SK-N-SH treated with all-trans-retinoic acid at 6 μM for 48 hours (cell line): ENCODE measurements around the gene COBL.

ENCODE experiments used
- ATAC-seq: fragments of 200-7000 bp; cut with Tn5 transposase; 3 replicates; pipeline ENCODE4 v1.9.1; 2020; ENCODE audit warnings: mild to moderate bottlenecking, moderate library complexity
- ARNTL ChIP-seq: fragments of 450-650 bp; formaldehyde crosslinking; IDR thresholded peaks from 2 replicates; pipeline ENCODE4 v1.5.0; 2020; ENCODE audit warnings: low read depth, mild to moderate bottlenecking, moderate library complexity, borderline replicate concordance
- BACH2 ChIP-seq: fragments of 250-450 bp; sonication (Bioruptor Pico); IDR thresholded peaks from 2 replicates; pipeline ENCODE4 v1.9.0; 2021; ENCODE audit warnings: mild to moderate bottlenecking, borderline replicate concordance
- CSDC2 ChIP-seq: fragments of 250-450 bp; sonication (Bioruptor Pico); IDR thresholded peaks from 2 replicates; pipeline ENCODE4 v1.5.0; 2020; ENCODE audit warnings: mild to moderate bottlenecking, moderate library complexity
- ESRRG ChIP-seq: fragments of 250-450 bp; sonication (Bioruptor Pico); IDR thresholded peaks from 2 replicates; pipeline ENCODE4 v1.6.1; 2021; ENCODE audit warnings: mild to moderate bottlenecking
- GLIS3 ChIP-seq: fragments of 250-450 bp; sonication (Bioruptor Pico); IDR thresholded peaks from 2 replicates; pipeline ENCODE4 v1.5.0; 2020; ENCODE audit warnings: mild to moderate bottlenecking, moderate library complexity
- ISL1 ChIP-seq: fragments of 250-450 bp; sonication (Bioruptor Pico); IDR thresholded peaks from 2 replicates; pipeline ENCODE4 v2.1.2; 2022; ENCODE audit warnings: mild to moderate bottlenecking, moderate library complexity
- OSR1 ChIP-seq: fragments of 250-450 bp; sonication (Bioruptor Pico); IDR thresholded peaks from 2 replicates; pipeline ENCODE4 v1.8.0; 2022; ENCODE audit warnings: moderate library complexity, mild to moderate bottlenecking, inconsistent platforms
- PATZ1 ChIP-seq: fragments of 250-450 bp; sonication (Bioruptor Pico); IDR thresholded peaks from 2 replicates; pipeline ENCODE4 v1.8.0; 2020; ENCODE audit warnings: mild to moderate bottlenecking, moderate library complexity, borderline replicate concordance
- PPARA ChIP-seq: fragments of 250-450 bp; sonication (Bioruptor Pico); IDR thresholded peaks from 2 replicates; pipeline ENCODE4 v1.5.0; 2020; ENCODE audit warnings: mild to moderate bottlenecking, borderline replicate concordance
- RARB ChIP-seq: fragments of 250-450 bp; sonication (Bioruptor Pico); IDR thresholded peaks from 2 replicates; pipeline ENCODE4 v1.8.0; 2021; ENCODE audit warnings: mild to moderate bottlenecking, moderate library complexity
- SNAI2 ChIP-seq: fragments of 250-450 bp; sonication (Bioruptor Pico); IDR thresholded peaks from 2 replicates; pipeline ENCODE4 v1.5.0; 2020; ENCODE audit warnings: mild to moderate bottlenecking, moderate library complexity
- TCF4 ChIP-seq: fragments of 250-450 bp; sonication (Bioruptor Pico); IDR thresholded peaks from 2 replicates; pipeline ENCODE4 v1.8.0; 2021; ENCODE audit warnings: mild to moderate bottlenecking, moderate library complexity, borderline replicate concordance
- TOX ChIP-seq: fragments of 250-450 bp; sonication (Bioruptor Pico); IDR thresholded peaks from 2 replicates; pipeline ENCODE4 v1.8.0; 2021; ENCODE audit warnings: mild to moderate bottlenecking, moderate library complexity, borderline replicate concordance
- ZC3H10 ChIP-seq: fragments of 250-450 bp; sonication (Bioruptor Pico); IDR thresholded peaks from 2 replicates; pipeline ENCODE4 v1.5.1; 2021; ENCODE audit warnings: mild to moderate bottlenecking, moderate library complexity
- ZFP3 ChIP-seq: fragments of 250-450 bp; sonication (Bioruptor Pico); IDR thresholded peaks from 2 replicates; pipeline ENCODE4 v1.5.0; 2020; ENCODE audit warnings: mild to moderate bottlenecking, moderate library complexity
- ZFP30 ChIP-seq: fragments of 450-650 bp; formaldehyde crosslinking; IDR thresholded peaks from 2 replicates; pipeline ENCODE4 v1.5.0; 2022; ENCODE audit warnings: mild to moderate bottlenecking, moderate library complexity
- ZNF565 ChIP-seq: fragments of 450-650 bp; formaldehyde crosslinking; conservative IDR thresholded peaks from 2 replicates; pipeline ENCODE4 v1.5.0; 2020; ENCODE audit warnings: low read depth, mild to moderate bottlenecking, moderate library complexity
- ZNF70 ChIP-seq: fragments of 450-650 bp; formaldehyde crosslinking; IDR thresholded peaks from 2 replicates; pipeline ENCODE4 v1.5.0; 2020; ENCODE audit warnings: mild to moderate bottlenecking, moderate library complexity
- ZNF8 ChIP-seq: fragments of 450-650 bp; formaldehyde crosslinking; IDR thresholded peaks from 2 replicates; pipeline ENCODE4 v1.5.0; 2020; ENCODE audit warnings: mild to moderate bottlenecking, moderate library complexity
- TF ChIP-seq, protein P1 (sequence below): fragments of 250-450 bp; sonication (Bioruptor Pico); IDR thresholded peaks from 2 replicates; pipeline ENCODE4 v1.5.1; 2020; ENCODE audit warnings: low read depth, mild to moderate bottlenecking, moderate library complexity
- TF ChIP-seq, protein P2 (sequence below): fragments of 250-450 bp; sonication (Bioruptor Pico); IDR thresholded peaks from 2 replicates; pipeline ENCODE4 v1.5.1; 2021; ENCODE audit warnings: mild to moderate bottlenecking, moderate library complexity
- TF ChIP-seq, protein P3 (sequence below): fragments of 250-450 bp; sonication (Bioruptor Pico); IDR thresholded peaks from 2 replicates; pipeline ENCODE4 v1.5.0; 2020; ENCODE audit warnings: mild to moderate bottlenecking, moderate library complexity

Gene COBL

GRCh38 chr7:51243631-51244030, 73.0 kb downstream of the COBL start:
- no peak for ATAC-seq
- TF ChIP-seq BACH2 (CRISPR knock-in tag) (no peak), ZC3H10 (CRISPR knock-in tag) (no peak), PATZ1 (CRISPR knock-in tag) (no peak), ARNTL (CRISPR knock-in tag) (no peak), RARB (no peak)
- TF ChIP-seq, protein P1, sequence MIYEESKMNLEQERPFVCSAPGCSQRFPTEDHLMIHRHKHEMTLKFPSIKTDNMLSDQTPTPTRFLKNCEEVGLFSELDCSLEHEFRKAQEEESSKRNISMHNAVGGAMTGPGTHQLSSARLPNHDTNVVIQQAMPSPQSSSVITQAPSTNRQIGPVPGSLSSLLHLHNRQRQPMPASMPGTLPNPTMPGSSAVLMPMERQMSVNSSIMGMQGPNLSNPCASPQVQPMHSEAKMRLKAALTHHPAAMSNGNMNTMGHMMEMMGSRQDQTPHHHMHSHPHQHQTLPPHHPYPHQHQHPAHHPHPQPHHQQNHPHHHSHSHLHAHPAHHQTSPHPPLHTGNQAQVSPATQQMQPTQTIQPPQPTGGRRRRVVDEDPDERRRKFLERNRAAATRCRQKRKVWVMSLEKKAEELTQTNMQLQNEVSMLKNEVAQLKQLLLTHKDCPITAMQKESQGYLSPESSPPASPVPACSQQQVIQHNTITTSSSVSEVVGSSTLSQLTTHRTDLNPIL (CRISPR knock-in tag), result no peak
- TF ChIP-seq, protein P2, sequence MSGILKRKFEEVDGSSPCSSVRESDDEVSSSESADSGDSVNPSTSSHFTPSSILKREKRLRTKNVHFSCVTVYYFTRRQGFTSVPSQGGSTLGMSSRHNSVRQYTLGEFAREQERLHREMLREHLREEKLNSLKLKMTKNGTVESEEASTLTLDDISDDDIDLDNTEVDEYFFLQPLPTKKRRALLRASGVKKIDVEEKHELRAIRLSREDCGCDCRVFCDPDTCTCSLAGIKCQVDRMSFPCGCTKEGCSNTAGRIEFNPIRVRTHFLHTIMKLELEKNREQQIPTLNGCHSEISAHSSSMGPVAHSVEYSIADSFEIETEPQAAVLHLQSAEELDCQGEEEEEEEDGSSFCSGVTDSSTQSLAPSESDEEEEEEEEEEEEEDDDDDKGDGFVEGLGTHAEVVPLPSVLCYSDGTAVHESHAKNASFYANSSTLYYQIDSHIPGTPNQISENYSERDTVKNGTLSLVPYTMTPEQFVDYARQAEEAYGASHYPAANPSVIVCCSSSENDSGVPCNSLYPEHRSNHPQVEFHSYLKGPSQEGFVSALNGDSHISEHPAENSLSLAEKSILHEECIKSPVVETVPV (CRISPR knock-in tag), result no peak

- TF ChIP-seq ZNF565, result no peak
- TF ChIP-seq GLIS3, result no peak
- no peak for TF ChIP-seq ESRRG (CRISPR knock-in tag)
- no peak for TF ChIP-seq ARNTL (CRISPR knock-in tag)
- no peak for TF ChIP-seq RARB
- TF ChIP-seq PPARA (CRISPR knock-in tag), result no peak
- no peak for TF ChIP-seq CSDC2 (CRISPR knock-in tag)
- TF ChIP-seq, protein P1 (CRISPR knock-in tag), result no peak
- TF ChIP-seq OSR1 (CRISPR knock-in tag), result no peak
- TF ChIP-seq, protein P3, sequence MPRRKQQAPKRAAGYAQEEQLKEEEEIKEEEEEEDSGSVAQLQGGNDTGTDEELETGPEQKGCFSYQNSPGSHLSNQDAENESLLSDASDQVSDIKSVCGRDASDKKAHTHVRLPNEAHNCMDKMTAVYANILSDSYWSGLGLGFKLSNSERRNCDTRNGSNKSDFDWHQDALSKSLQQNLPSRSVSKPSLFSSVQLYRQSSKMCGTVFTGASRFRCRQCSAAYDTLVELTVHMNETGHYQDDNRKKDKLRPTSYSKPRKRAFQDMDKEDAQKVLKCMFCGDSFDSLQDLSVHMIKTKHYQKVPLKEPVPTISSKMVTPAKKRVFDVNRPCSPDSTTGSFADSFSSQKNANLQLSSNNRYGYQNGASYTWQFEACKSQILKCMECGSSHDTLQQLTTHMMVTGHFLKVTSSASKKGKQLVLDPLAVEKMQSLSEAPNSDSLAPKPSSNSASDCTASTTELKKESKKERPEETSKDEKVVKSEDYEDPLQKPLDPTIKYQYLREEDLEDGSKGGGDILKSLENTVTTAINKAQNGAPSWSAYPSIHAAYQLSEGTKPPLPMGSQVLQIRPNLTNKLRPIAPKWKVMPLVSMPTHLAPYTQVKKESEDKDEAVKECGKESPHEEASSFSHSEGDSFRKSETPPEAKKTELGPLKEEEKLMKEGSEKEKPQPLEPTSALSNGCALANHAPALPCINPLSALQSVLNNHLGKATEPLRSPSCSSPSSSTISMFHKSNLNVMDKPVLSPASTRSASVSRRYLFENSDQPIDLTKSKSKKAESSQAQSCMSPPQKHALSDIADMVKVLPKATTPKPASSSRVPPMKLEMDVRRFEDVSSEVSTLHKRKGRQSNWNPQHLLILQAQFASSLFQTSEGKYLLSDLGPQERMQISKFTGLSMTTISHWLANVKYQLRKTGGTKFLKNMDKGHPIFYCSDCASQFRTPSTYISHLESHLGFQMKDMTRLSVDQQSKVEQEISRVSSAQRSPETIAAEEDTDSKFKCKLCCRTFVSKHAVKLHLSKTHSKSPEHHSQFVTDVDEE (CRISPR knock-in tag), result no peak
- TF ChIP-seq SNAI2 (CRISPR knock-in tag), result no peak
- no peak for TF ChIP-seq BACH2 (CRISPR knock-in tag)
- TF ChIP-seq ZFP30 (CRISPR knock-in tag), result no peak
- no peak for TF ChIP-seq ISL1 (CRISPR knock-in tag)
- no peak for ATAC-seq
These were observed 73.6 kb downstream of the COBL start for GRCh38 chr7:51242881-51243518.

DNA sequence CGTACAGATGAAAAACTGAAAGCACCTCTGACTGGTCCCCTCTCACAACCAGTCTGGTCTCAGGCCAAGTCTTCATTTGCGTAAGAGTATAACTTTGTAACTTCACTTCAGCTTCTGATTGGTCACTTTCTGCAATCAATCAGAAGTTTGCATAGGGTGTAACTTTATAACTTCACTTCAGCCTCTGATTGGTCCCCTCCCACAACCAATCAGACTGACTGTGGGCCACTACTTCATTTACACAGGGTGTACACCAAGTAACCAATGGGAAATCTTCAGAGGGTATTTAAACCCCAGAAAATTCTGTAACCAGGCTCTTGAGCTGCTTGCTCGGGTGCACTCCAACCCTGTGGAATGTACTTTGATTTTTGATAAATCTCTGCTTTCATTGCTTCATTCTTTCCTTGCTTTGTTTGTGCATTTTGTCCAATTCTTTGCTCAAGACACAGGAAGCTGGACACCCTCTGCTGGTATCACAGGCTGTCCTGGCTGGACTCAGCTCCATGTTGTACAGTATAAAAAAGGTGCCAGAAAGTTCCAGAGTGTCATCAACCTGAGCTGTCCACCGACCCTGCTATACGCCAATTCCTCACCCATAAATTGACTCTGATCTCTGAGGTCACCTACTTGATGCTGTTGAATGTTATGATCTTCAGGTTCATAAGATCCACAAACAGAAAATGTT, 74.5 kb downstream of the COBL start:
- no peak for ATAC-seq
- TF ChIP-seq ZNF565, result no peak
- no peak for TF ChIP-seq ZNF8 (CRISPR knock-in tag)
- no peak for TF ChIP-seq PATZ1 (CRISPR knock-in tag)
- TF ChIP-seq, protein P2 (CRISPR knock-in tag), result no peak
- no peak for TF ChIP-seq ARNTL (CRISPR knock-in tag)
- TF ChIP-seq, protein P1 (CRISPR knock-in tag), result no peak
- TF ChIP-seq ZC3H10 (CRISPR knock-in tag), result no peak
- no peak for TF ChIP-seq ZFP3 (CRISPR knock-in tag)
- TF ChIP-seq TOX (CRISPR knock-in tag), result no peak
- TF ChIP-seq ZNF70 (CRISPR knock-in tag), result no peak
- no peak for TF ChIP-seq RARB
- no peak for TF ChIP-seq TCF4 (CRISPR knock-in tag)
- TF ChIP-seq OSR1 (CRISPR knock-in tag), result no peak
- TF ChIP-seq ISL1 (CRISPR knock-in tag), result no peak
